WTC11 (cell line): ENCODE measurements around the gene CCDC82. TPM values are rescaled to one million over a fixed set of nuclear protein-coding genes. Genes with fewer than 3 reads are reported as not detected.

Experiments used
- ATAC-seq: fragments of 200-7000 bp; cut with Tn5 transposase; 2 replicates; pipeline ENCODE4 v1.10.0; 2021; ENCODE audit warnings: mild to moderate bottlenecking, moderate library complexity
- CTCF ChIA-PET: fragments of 300-600 bp; sonication (Branson Sonifier 250); formaldehyde crosslinking; loops from one replicate; lab custom pipeline; 2021; ENCODE audit warnings: antibody characterized with exemption; lab: Charles Lee
- POLR2A ChIA-PET: fragments of 350-600 bp; sonication (Branson Sonifier 250); formaldehyde crosslinking; loops from one replicate; lab custom pipeline; 2021; ENCODE audit warnings: antibody characterized with exemption; lab: Charles Lee
- DNase-seq: peaks from one replicate; pipeline ENCODE4 v3.0.0; 2021; ENCODE audit warnings: low spot score
- H3K27ac Mint-ChIP-seq: 2 replicates; pipeline ENCODE4 v1.8.0; 2021; ENCODE audit warnings: mixed read lengths
- H3K27me3 Mint-ChIP-seq: 2 replicates; pipeline ENCODE4 v1.8.0; 2021; ENCODE audit warnings: low read depth, mild to moderate bottlenecking, moderate library complexity, mixed read lengths
- H3K36me3 Mint-ChIP-seq: 2 replicates; pipeline ENCODE4 v1.8.0; 2021; ENCODE audit warnings: mixed read lengths
- H3K4me1 Mint-ChIP-seq: 2 replicates; pipeline ENCODE4 v1.8.0; 2022; ENCODE audit warnings: mixed read lengths
- H3K4me3 Mint-ChIP-seq: 2 replicates; pipeline ENCODE4 v1.8.0; 2021; ENCODE audit warnings: mild to moderate bottlenecking, moderate library complexity, mixed read lengths
- H3K9me3 Mint-ChIP-seq: 2 replicates; pipeline ENCODE4 v1.8.0; 2021; ENCODE audit warnings: mixed read lengths
- AFF4 ChIP-seq: sonication (generic); formaldehyde crosslinking; IDR thresholded peaks from 2 replicates; pipeline ENCODE4 v1.8.1; 2023; ENCODE audit warnings: mild to moderate bottlenecking, missing genetic modification reagents, borderline replicate concordance
- ATF1 ChIP-seq: sonication (generic); formaldehyde crosslinking; IDR thresholded peaks from 2 replicates; pipeline ENCODE4 v1.8.1; 2023; ENCODE audit warnings: mild to moderate bottlenecking, moderate library complexity, missing genetic modification reagents
- ATF2 ChIP-seq: sonication (generic); formaldehyde crosslinking; IDR thresholded peaks from 2 replicates; pipeline ENCODE4 v1.8.1; 2022; ENCODE audit warnings: low read depth, missing genetic modification reagents, borderline replicate concordance
- FOXP1 ChIP-seq: sonication (generic); formaldehyde crosslinking; IDR thresholded peaks from 2 replicates; pipeline ENCODE4 v1.8.0; 2022; ENCODE audit warnings: missing genetic modification reagents, mild to moderate bottlenecking, moderate library complexity, borderline replicate concordance
- FOXP4 ChIP-seq: sonication (generic); formaldehyde crosslinking; IDR thresholded peaks from 2 replicates; pipeline ENCODE4 v1.8.0; 2022; ENCODE audit warnings: mild to moderate bottlenecking, missing genetic modification reagents
- GTF2I ChIP-seq: fragments of 250-450 bp; sonication (Bioruptor Pico); conservative IDR thresholded peaks from 2 replicates; pipeline ENCODE4 v1.4.0; 2021; ENCODE audit warnings: mild to moderate bottlenecking
- STAT6 ChIP-seq: sonication (generic); formaldehyde crosslinking; conservative IDR thresholded peaks from 2 replicates; pipeline ENCODE4 v1.8.1; 2023; ENCODE audit warnings: mild to moderate bottlenecking, low read depth, missing genetic modification reagents, moderate library complexity
- TEAD1 ChIP-seq: sonication (generic); formaldehyde crosslinking; IDR thresholded peaks from 2 replicates; pipeline ENCODE4 v1.8.0; 2022; ENCODE audit warnings: mild to moderate bottlenecking, missing genetic modification reagents
- USF2 ChIP-seq: sonication (generic); formaldehyde crosslinking; IDR thresholded peaks from 2 replicates; pipeline ENCODE4 v1.8.1; 2023; ENCODE audit warnings: mild to moderate bottlenecking, missing genetic modification reagents, moderate library complexity
- ZNF121 ChIP-seq: sonication (generic); formaldehyde crosslinking; IDR thresholded peaks from 2 replicates; pipeline ENCODE4 v1.8.0; 2023; ENCODE audit warnings: missing genetic modification reagents
- ZNF425 ChIP-seq: fragments of 250-450 bp; sonication (Bioruptor Pico); conservative IDR thresholded peaks from 2 replicates; pipeline ENCODE4 v1.9.0; 2021; ENCODE audit warnings: mild to moderate bottlenecking
- total RNA-seq: library from RNA; stranded (reverse); gene quantifications from 3 replicates; pipeline ENCODE4 v1.2.3, GENCODE V29; 2021

Gene CCDC82
- total RNA-seq, 1 experiment from 2014 or later = 16.3 TPM

GRCh38 chr11:96373826-96374225, 15.9 kb downstream of the CCDC82 start (continued):
- TF ChIP-seq AFF4 (no peak), GTF2I (no peak), TEAD1 (no peak), ATF1 (CRISPR knock-in tag) (no peak), STAT6 (no peak)

- Mint-ChIP-seq H3K27me3 (no peaks in the 10 kb centered on the region), H3K36me3 (peaks cover 23% of the 10 kb centered on the region), H3K4me3 (no peak overlapping the region), H3K4me1 (no peaks in the 10 kb centered on the region), H3K27ac (no peak overlapping the region), H3K9me3 (peaks cover 11% of the 10 kb centered on the region)
- ChIA-PET POLR2A (no interaction called here), CTCF (no interaction called here)
- ATAC-seq (no peak), DNase-seq (no peak)
- TF ChIP-seq GTF2I = no peak
- TF ChIP-seq FOXP4 (CRISPR knock-in tag) = no peak
- no peak for TF ChIP-seq ZNF425 (CRISPR knock-in tag)
- no peak for TF ChIP-seq FOXP1 (CRISPR knock-in tag)
- no peak for TF ChIP-seq USF2 (CRISPR knock-in tag)
- TF ChIP-seq ATF2 (CRISPR knock-in tag) = no peak
- no peak for TF ChIP-seq ZNF121 (CRISPR knock-in tag)
These were observed 22.4 kb downstream of the CCDC82 start for GRCh38 chr11:96367342-96367741.
